Esophagus squamous epithelium (tissue), 4 donors: ENCODE results near the gene SLC35A1.

Source experiments
- POLR2A ChIP-seq, 4 donors: fragments of 450-650 bp; IDR thresholded peaks; one replicate each; pipeline ENCODE4 v1.6.1; 2017; ENCODE audit warnings: antibody characterized with exemption in 4 of 4, mild to moderate bottlenecking in 4 of 4, moderate library complexity in 3 of 4
- TF ChIP-seq, protein P1 (sequence below), 6 experiments: fragments of 450-650 bp in 4 of 6; fragments of 200-600 bp in 2 of 6; sonication (generic) in 2 of 6; IDR thresholded peaks; one replicate each; pipeline ENCODE4 v1.5.1; 2016 to 2019; ENCODE audit warnings: antibody characterized with exemption in 6 of 6, mild to moderate bottlenecking in 4 of 6, moderate library complexity in 4 of 6

DNA sequence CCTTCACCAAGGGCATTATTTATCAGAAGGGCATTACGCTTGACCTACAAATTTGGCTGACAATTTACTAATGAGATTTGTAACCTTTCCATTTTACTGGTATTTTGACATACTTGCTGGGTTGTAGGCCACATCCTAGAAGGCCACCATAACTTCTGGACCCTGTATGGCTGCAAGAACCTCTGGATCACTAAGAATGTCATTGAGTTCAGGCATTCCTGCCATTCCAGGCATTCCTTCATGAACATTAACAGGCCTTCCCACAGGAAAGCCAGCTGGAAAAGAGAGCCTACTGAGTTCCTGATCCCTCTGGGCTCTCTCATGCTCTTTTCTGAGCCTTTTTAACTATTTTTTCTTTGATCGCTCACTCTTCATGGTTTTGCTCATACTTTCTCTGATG, 28.4 kb upstream of the SLC35A1 start:
- TF ChIP-seq, protein P1, sequence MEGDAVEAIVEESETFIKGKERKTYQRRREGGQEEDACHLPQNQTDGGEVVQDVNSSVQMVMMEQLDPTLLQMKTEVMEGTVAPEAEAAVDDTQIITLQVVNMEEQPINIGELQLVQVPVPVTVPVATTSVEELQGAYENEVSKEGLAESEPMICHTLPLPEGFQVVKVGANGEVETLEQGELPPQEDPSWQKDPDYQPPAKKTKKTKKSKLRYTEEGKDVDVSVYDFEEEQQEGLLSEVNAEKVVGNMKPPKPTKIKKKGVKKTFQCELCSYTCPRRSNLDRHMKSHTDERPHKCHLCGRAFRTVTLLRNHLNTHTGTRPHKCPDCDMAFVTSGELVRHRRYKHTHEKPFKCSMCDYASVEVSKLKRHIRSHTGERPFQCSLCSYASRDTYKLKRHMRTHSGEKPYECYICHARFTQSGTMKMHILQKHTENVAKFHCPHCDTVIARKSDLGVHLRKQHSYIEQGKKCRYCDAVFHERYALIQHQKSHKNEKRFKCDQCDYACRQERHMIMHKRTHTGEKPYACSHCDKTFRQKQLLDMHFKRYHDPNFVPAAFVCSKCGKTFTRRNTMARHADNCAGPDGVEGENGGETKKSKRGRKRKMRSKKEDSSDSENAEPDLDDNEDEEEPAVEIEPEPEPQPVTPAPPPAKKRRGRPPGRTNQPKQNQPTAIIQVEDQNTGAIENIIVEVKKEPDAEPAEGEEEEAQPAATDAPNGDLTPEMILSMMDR (IDR thresholded peaks at IDR 0.05) = no peak
- TF ChIP-seq POLR2A (IDR thresholded peaks at IDR 0.05) = no peak
